A549 treated with AZD9567 at 1 μM for 4 hours (cell line): ENCODE results near the gene GOLGA8A. TPM values are rescaled to one million over a fixed set of nuclear protein-coding genes. Genes with fewer than 3 reads are reported as not detected.

ENCODE experiments used
- total RNA-seq: library from RNA; stranded (reverse); fragments of 200-300 nt; extraction: Qiagen RNA extraction; gene quantifications from 5 replicates; pipeline ENCODE4 v1.2.3, GENCODE V29; 2022; ENCODE audit not compliant: insufficient read depth

The GOLGA8A gene, protein sequence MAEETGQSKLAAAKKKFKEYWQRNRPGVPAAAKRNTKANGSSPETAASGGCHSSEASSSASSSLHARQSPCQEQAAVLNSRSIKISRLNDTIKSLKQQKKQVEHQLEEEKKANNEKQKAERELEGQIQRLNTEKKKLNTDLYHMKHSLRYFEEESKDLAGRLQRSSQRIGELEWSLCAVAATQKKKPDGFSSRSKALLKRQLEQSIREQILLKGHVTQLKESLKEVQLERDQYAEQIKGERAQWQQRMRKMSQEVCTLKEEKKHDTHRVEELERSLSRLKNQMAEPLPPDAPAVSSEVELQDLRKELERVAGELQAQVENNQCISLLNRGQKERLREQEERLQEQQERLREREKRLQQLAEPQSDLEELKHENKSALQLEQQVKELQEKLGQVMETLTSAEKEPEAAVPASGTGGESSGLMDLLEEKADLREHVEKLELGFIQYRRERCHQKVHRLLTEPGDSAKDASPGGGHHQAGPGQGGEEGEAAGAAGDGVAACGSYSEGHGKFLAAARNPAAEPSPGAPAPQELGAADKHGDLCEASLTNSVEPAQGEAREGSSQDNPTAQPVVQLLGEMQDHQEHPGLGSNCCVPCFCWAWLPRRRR
- total RNA-seq, result 1.5 to 11.0 TPM (median 10.5 TPM) in 5 replicates

DNA sequence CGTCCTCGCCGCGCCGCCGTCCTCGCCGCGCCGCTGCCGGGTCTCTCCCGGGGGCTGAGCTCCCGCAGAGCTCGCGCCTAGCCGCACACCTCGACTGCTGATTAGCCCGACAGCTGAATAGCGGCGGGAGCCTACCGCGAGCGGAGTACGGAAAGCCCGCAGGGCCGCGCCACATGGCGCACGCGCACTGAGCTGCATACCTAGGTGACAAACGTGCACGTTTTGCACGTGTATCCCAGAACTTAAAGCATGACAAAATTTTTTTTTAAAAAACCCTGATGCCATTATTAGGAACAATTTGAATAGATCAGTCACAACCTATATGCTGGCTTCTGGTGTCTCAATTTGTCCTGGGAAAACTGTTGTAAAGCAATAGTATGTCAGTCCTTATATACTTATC is at the start of gene GOLGA8A:
Gene GOLGA8A, minus strand, starts transcription at position 122 of the 400 bp plus-strand sequence. CDS start 48,117 bp downstream, outside the sequence.

Other genes starting within 250 kb of the GOLGA8A start
- gene KATNBL1, start 227.7 kb downstream of the GOLGA8A start, total RNA-seq, result 18.7 to 41.6 TPM (median 35.8 TPM) in 5 replicates
- gene EMC4, start 212.8 kb downstream of the GOLGA8A start, total RNA-seq, result 189 to 207 TPM (median 192 TPM) in 5 replicates
- gene SLC12A6, start 100.0 kb downstream of the GOLGA8A start, total RNA-seq, result 4.2 to 6.1 TPM (median 5.6 TPM) in 5 replicates
- gene NOP10, start 94.7 kb downstream of the GOLGA8A start, total RNA-seq, result 483 to 556 TPM (median 526 TPM) in 5 replicates
- not detected in 5 replicates for gene NUTM1, start 94.5 kb downstream of the GOLGA8A start, total RNA-seq
- 45.6 to 64.1 TPM (median 61.9 TPM) in 5 replicates for gene LPCAT4, start 70.6 kb downstream of the GOLGA8A start, total RNA-seq
- gene GOLGA8B, start 145.8 kb upstream of the GOLGA8A start, total RNA-seq, result 11.6 to 24.4 TPM (median 20.3 TPM) in 5 replicates